T-helper 2 cell treated with Interferon-gamma antibody and Interleukin-4, amounts not matched to agents 5 μg/mL and 100 μg/mL, for 36 hours (primary cell): ENCODE results near the gene PRKN.

Experiments
- DNase-seq: peaks from one replicate; pipeline ENCODE4 v3.0.0; 2021; ENCODE audit warnings: low spot score
- H3K27ac Mint-ChIP-seq: one replicate; pipeline ENCODE4 v1.8.0; 2021; ENCODE audit warnings: mild to moderate bottlenecking, mixed read lengths
- H3K27me3 Mint-ChIP-seq: one replicate; pipeline ENCODE4 v1.8.0; 2021; ENCODE audit warnings: low read depth, mixed read lengths
- H3K36me3 Mint-ChIP-seq: one replicate; pipeline ENCODE4 v1.8.0; 2021; ENCODE audit warnings: low read depth, mixed read lengths
- H3K4me1 Mint-ChIP-seq: one replicate; pipeline ENCODE4 v1.8.0; 2021; ENCODE audit warnings: low read depth, mixed read lengths
- H3K4me3 Mint-ChIP-seq: one replicate; pipeline ENCODE4 v1.8.0; 2022; ENCODE audit warnings: mild to moderate bottlenecking, moderate library complexity, mixed read lengths
- H3K9me3 Mint-ChIP-seq: one replicate; pipeline ENCODE4 v1.8.0; 2021; ENCODE audit warnings: mixed read lengths

The PRKN gene

GRCh38 chr6:162151021-162151665, 576.4 kb downstream of the PRKN start:
- no peak for DNase-seq
- Mint-ChIP-seq H3K9me3 (no peaks in the 10 kb centered on the region), H3K36me3 (no peaks in the 10 kb centered on the region), H3K4me1 (peaks cover 5% of the 10 kb centered on the region), H3K27me3 (no peaks in the 10 kb centered on the region), H3K27ac (no peak overlapping the region), H3K4me3 (no peak overlapping the region)

- Mint-ChIP-seq H3K27ac (no peak overlapping the region), H3K27me3 (no peaks in the 10 kb centered on the region), H3K4me3 (no peak overlapping the region), H3K9me3 (no peaks in the 10 kb centered on the region), H3K4me1 (peaks cover 5% of the 10 kb centered on the region), H3K36me3 (no peaks in the 10 kb centered on the region)
- DNase-seq: no peak
Observed at GRCh38 chr6:162150295-162150694, 577.3 kb downstream of the PRKN start.

- no peaks in the 10 kb centered on the region for H3K27me3 Mint-ChIP-seq
- no peak overlapping the region for H3K4me3 Mint-ChIP-seq
- H3K4me1 Mint-ChIP-seq: peaks cover 5% of the 10 kb centered on the region
- H3K9me3 Mint-ChIP-seq: no peaks in the 10 kb centered on the region
- H3K36me3 Mint-ChIP-seq: no peaks in the 10 kb centered on the region
- no peak overlapping the region for H3K27ac Mint-ChIP-seq
- DNase-seq: no peak
Observed at GRCh38 chr6:162149786-162150185, 577.8 kb downstream of the PRKN start.

- H3K27me3 Mint-ChIP-seq: no peaks in the 10 kb centered on the region
- no peaks in the 10 kb centered on the region for H3K9me3 Mint-ChIP-seq
- no peak overlapping the region for H3K27ac Mint-ChIP-seq
- peaks cover 5% of the 10 kb centered on the region for H3K4me1 Mint-ChIP-seq
- H3K36me3 Mint-ChIP-seq: no peaks in the 10 kb centered on the region
- no peak for DNase-seq
- no peak overlapping the region for H3K4me3 Mint-ChIP-seq
Observed at GRCh38 chr6:162147805-162148204, 579.8 kb downstream of the PRKN start.

- Mint-ChIP-seq H3K4me1 (peaks cover 5% of the 10 kb centered on the region), H3K4me3 (no peak overlapping the region), H3K9me3 (no peaks in the 10 kb centered on the region), H3K27ac (no peak overlapping the region), H3K27me3 (no peaks in the 10 kb centered on the region), H3K36me3 (no peaks in the 10 kb centered on the region)
- DNase-seq: no peak
Observed at GRCh38 chr6:162147281-162147680, 580.3 kb downstream of the PRKN start.

- H3K27me3 Mint-ChIP-seq: no peaks in the 10 kb centered on the region
- peaks cover 27% of the 10 kb centered on the region for H3K9me3 Mint-ChIP-seq
- no peak for DNase-seq
- no peak overlapping the region for H3K4me3 Mint-ChIP-seq
- no peaks in the 10 kb centered on the region for H3K4me1 Mint-ChIP-seq
- no peak overlapping the region for H3K27ac Mint-ChIP-seq
- no peaks in the 10 kb centered on the region for H3K36me3 Mint-ChIP-seq
Observed at GRCh38 chr6:162140251-162140852, 587.2 kb downstream of the PRKN start.

GRCh38 chr6:162125659-162126058, 601.9 kb downstream of the PRKN start:
- no peak for DNase-seq
- H3K27ac Mint-ChIP-seq: no peak overlapping the region
- H3K4me1 Mint-ChIP-seq: no peaks in the 10 kb centered on the region
- H3K4me3 Mint-ChIP-seq: no peak overlapping the region
- H3K9me3 Mint-ChIP-seq: no peaks in the 10 kb centered on the region
- H3K36me3 Mint-ChIP-seq: no peaks in the 10 kb centered on the region
- H3K27me3 Mint-ChIP-seq: no peaks in the 10 kb centered on the region

- H3K9me3 Mint-ChIP-seq: no peaks in the 10 kb centered on the region
- H3K4me1 Mint-ChIP-seq: no peaks in the 10 kb centered on the region
- DNase-seq: no peak
- H3K27ac Mint-ChIP-seq: no peak overlapping the region
- no peaks in the 10 kb centered on the region for H3K27me3 Mint-ChIP-seq
- H3K36me3 Mint-ChIP-seq: no peaks in the 10 kb centered on the region
- no peak overlapping the region for H3K4me3 Mint-ChIP-seq
Observed at GRCh38 chr6:162124710-162125435, 602.7 kb downstream of the PRKN start.

GRCh38 chr6:162123797-162124196, 603.8 kb downstream of the PRKN start:
- Mint-ChIP-seq H3K27me3 (no peaks in the 10 kb centered on the region), H3K9me3 (no peaks in the 10 kb centered on the region), H3K36me3 (no peaks in the 10 kb centered on the region), H3K4me3 (no peak overlapping the region), H3K4me1 (peaks cover 3% of the 10 kb centered on the region), H3K27ac (no peak overlapping the region)
- no peak for DNase-seq

- Mint-ChIP-seq H3K27ac (no peak overlapping the region), H3K9me3 (no peaks in the 10 kb centered on the region), H3K4me3 (no peak overlapping the region), H3K36me3 (no peaks in the 10 kb centered on the region), H3K4me1 (peaks cover 3% of the 10 kb centered on the region), H3K27me3 (no peaks in the 10 kb centered on the region)
- DNase-seq: no peak
Observed at GRCh38 chr6:162119341-162119740, 608.2 kb downstream of the PRKN start.

- H3K4me3 Mint-ChIP-seq: no peak overlapping the region
- DNase-seq: no peak
- no peaks in the 10 kb centered on the region for H3K27me3 Mint-ChIP-seq
- H3K4me1 Mint-ChIP-seq: peaks cover 3% of the 10 kb centered on the region
- H3K9me3 Mint-ChIP-seq: no peaks in the 10 kb centered on the region
- H3K36me3 Mint-ChIP-seq: no peaks in the 10 kb centered on the region
- H3K27ac Mint-ChIP-seq: no peak overlapping the region
Observed at GRCh38 chr6:162118706-162119105, 608.9 kb downstream of the PRKN start.

- Mint-ChIP-seq H3K9me3 (peaks cover 5% of the 10 kb centered on the region), H3K4me3 (no peak overlapping the region), H3K4me1 (peaks cover 3% of the 10 kb centered on the region), H3K36me3 (no peaks in the 10 kb centered on the region), H3K27me3 (no peaks in the 10 kb centered on the region), H3K27ac (no peak overlapping the region)
- no peak for DNase-seq
Observed at GRCh38 chr6:162116902-162117525, 610.6 kb downstream of the PRKN start.

- no peak for DNase-seq
- Mint-ChIP-seq H3K27me3 (no peaks in the 10 kb centered on the region), H3K27ac (no peak overlapping the region), H3K4me3 (no peak overlapping the region), H3K36me3 (no peaks in the 10 kb centered on the region), H3K9me3 (peaks cover 5% of the 10 kb centered on the region), H3K4me1 (no peaks in the 10 kb centered on the region)
Observed at GRCh38 chr6:162109480-162110050, 618.0 kb downstream of the PRKN start.

GRCh38 chr6:162108041-162108440, 619.5 kb downstream of the PRKN start:
- no peaks in the 10 kb centered on the region for H3K27me3 Mint-ChIP-seq
- no peaks in the 10 kb centered on the region for H3K9me3 Mint-ChIP-seq
- no peak for DNase-seq
- H3K4me3 Mint-ChIP-seq: no peak overlapping the region
- no peaks in the 10 kb centered on the region for H3K4me1 Mint-ChIP-seq
- no peak overlapping the region for H3K27ac Mint-ChIP-seq
- H3K36me3 Mint-ChIP-seq: no peaks in the 10 kb centered on the region
